ENCODE data around the gene TRAPPC11.

DNA sequence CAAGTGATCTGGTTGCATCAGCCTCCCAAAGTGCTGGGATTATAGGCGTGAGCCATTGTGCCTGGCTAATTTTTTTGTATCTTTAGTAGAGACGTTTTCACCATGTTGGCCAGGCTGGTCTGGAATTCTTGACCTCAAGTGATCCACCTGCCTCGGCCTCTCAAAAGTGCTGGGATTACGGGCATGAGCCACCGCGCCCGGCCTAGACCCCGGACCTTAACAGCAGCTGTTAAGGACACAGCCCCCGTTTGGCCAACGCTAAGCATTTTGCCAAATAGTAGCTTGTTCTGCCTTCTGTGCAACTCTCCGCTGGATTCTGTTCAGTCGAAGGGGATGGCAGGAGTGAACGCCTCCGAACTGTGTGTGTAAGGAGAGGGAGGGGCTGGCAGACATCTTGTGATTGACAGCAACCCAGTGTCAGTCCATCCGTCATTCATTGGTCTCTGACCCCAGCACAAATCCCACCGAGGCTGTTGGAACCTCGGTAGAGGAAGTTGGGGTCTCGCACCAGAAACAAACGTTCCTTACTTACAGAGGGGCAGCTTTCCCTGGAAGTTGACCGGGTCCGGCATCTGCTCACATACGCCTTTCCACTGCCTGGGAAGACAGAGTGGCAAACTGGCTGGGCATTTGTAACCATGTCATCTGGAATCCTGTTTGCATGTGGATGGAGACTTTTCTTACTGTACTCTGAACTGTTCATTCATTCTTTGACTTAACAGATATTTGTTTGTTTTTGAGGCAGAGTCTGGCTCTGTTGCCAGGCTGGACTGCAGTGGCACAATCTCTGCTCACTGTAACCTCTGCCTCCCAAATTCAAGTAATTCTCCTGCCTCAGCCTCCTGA, 69.4 kb downstream of the TRAPPC11 start:
- TF ChIP-seq CTCF (IDR thresholded peaks at IDR 0.05; ENCODE audit: low read depth, low read length) (no peak), POLR2A (IDR thresholded peaks at IDR 0.05; ENCODE audit: extremely low read depth, insufficient read length) (no peak), MAX (IDR thresholded peaks at IDR 0.05; ENCODE audit: low read depth, low read length) (no peak), MYC (IDR thresholded peaks at IDR 0.05; ENCODE audit: low read depth, low read length) (no peak)
